C4-2B (cell line): Measurements from ENCODE around the gene CAMTA1.

ENCODE experiments used
- H3K27ac ChIP-seq: fragments of 450-650 bp; 2 replicates; pipeline ENCODE4 v1.5.1; 2017
- ZFX ChIP-seq: fragments of 450-650 bp; IDR thresholded peaks from 2 replicates; pipeline ENCODE4 v1.6.1; 2017
- TF ChIP-seq, protein P1 (sequence below): fragments of 450-650 bp; conservative IDR thresholded peaks from 2 replicates; pipeline ENCODE4 v1.5.1; 2017; ENCODE audit warnings: mild to moderate bottlenecking

Gene CAMTA1

GRCh38 chr1:7004181-7004580, 218.9 kb downstream of the CAMTA1 start:
- H3K27ac ChIP-seq = no peak overlapping the region
- TF ChIP-seq, protein P1, sequence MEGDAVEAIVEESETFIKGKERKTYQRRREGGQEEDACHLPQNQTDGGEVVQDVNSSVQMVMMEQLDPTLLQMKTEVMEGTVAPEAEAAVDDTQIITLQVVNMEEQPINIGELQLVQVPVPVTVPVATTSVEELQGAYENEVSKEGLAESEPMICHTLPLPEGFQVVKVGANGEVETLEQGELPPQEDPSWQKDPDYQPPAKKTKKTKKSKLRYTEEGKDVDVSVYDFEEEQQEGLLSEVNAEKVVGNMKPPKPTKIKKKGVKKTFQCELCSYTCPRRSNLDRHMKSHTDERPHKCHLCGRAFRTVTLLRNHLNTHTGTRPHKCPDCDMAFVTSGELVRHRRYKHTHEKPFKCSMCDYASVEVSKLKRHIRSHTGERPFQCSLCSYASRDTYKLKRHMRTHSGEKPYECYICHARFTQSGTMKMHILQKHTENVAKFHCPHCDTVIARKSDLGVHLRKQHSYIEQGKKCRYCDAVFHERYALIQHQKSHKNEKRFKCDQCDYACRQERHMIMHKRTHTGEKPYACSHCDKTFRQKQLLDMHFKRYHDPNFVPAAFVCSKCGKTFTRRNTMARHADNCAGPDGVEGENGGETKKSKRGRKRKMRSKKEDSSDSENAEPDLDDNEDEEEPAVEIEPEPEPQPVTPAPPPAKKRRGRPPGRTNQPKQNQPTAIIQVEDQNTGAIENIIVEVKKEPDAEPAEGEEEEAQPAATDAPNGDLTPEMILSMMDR = no peak

GRCh38 chr1:7005762-7006161, 220.5 kb downstream of the CAMTA1 start:
- no peak for TF ChIP-seq ZFX
- TF ChIP-seq, protein P1 = no peak
- no peak overlapping the region for H3K27ac ChIP-seq

DNA sequence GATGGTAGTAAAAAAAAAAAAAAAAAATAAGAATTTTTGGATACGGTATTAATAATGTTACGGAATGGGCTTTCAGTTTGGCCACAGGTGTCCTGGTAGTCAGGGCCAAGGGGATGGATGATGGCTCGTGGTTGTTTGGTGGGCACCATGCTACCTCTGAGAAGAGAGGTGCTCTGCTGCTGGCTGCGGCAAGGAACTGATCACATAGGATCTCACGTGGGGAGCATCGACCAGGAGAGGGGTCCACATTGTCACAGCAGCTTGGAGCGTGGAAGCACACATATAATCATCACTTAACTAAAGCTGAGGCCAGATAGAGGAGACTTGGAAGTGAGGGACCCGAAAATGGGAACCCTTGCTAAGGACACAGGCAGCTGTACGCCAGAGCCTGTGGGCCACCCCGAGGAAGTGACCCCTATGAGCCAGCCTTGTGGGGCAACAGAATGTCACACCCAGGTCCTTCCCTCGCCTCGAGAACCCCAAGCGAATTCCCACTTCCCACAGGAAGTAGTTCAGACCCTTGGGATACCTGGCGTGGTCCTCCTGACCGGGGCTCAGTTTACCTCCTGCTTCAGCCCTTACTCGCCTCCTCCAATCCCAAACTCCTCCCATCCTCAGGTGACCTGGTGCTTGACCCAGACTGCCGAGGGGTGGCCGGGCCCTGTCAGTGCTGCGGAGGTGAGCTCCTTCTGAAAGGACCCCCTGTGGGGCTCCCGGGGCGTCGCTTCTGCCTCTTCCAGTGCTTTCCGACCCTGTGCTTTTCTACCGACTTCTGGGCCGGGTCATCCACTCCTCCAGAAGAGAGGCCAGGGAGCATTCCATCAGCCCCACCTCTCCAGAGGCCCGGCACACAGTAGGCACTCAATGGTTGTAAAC, 222.0 kb downstream of the CAMTA1 start:
- no peak overlapping the region for H3K27ac ChIP-seq
- no peak for TF ChIP-seq ZFX
- TF ChIP-seq, protein P1 = no peak

DNA sequence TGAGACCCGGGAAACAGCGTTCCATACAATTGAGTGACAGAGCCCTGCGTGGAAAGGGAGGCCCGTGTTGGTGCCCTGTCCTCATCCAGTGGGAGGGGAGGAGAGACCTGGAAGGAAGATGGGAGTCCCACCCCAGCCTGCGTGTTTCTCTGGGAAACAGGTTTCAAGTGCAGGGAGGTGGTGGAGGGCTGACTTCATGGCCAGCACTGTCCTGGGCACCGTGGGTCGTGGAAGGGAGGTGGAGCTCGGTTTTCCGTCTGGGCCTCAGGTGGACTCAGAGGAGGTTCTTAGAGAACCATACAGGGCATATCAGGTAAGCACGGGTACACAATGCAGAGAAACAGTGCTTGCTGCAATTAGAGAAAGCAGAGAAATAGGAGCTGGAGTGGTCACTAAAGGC, 222.6 kb downstream of the CAMTA1 start:
- no peak overlapping the region for H3K27ac ChIP-seq
- no peak for TF ChIP-seq ZFX
- TF ChIP-seq, protein P1 = no peak

DNA sequence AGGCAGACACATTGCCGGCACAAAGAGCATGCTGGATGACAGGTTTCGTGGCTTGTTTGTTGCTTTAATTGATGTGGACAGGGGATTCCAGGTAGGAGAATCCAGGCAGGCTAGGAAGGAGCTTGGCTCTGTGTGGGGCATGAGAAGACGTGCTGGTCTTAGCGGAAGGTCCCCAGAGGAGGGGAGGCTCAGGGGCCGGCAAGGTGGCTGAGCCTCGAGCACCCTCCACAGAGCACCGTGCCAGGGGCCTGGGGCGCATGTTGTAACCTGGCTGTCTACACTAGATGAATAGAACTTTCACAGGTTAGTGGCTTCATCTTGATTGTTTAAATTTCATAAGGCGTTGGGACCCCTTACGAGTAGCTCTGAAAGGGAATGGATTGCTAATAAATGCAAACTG, 223.1 kb downstream of the CAMTA1 start:
- no peak overlapping the region for H3K27ac ChIP-seq
- TF ChIP-seq ZFX = no peak
- TF ChIP-seq, protein P1 = no peak

GRCh38 chr1:7008975-7009740, 223.9 kb downstream of the CAMTA1 start:
- TF ChIP-seq, protein P1 = no peak
- TF ChIP-seq ZFX = no peak
- H3K27ac ChIP-seq = no peak overlapping the region
